HL-60/S4 treated with phorbol 12-myristate 13-acetate at 8.2 ng/mL for 4 days and 3 days (cell line): ENCODE results near the gene SNRNP48.

Experiments used
- in situ Hi-C: fragments of 300-500 bp; cut with MboI; formaldehyde crosslinking; loops from 2 replicates; pipeline ENCODE4 v1.15.0; 2022; ENCODE audit warnings: low sequenced_read_pairs

SNRNP48 gene

GRCh38 chr6:7590918-7591302 lies 912 bp downstream of the SNRNP48 start:
- in situ Hi-C loops = loop anchor here (25.0 kb wide), 1 partner anchor 179 kb away; no protein-coding TSS in a partner anchor

GRCh38 chr6:7591770-7592169 lies 1.8 kb downstream of the SNRNP48 start:
- in situ Hi-C loops = loop anchor here (25.0 kb wide), 1 partner anchor 179 kb away; no protein-coding TSS in a partner anchor

- in situ Hi-C loops = loop anchor here (25.0 kb wide), 1 partner anchor 181 kb away; no protein-coding TSS in a partner anchor
Observed at GRCh38 chr6:7593229-7593628, 3.2 kb downstream of the SNRNP48 start.

GRCh38 chr6:7594579-7595125 lies 4.7 kb downstream of the SNRNP48 start:
- in situ Hi-C loops = loop anchor here (25.0 kb wide), 1 partner anchor 182 kb away; no protein-coding TSS in a partner anchor

GRCh38 chr6:7604003-7604402 lies 14.0 kb downstream of the SNRNP48 start:
- in situ Hi-C loops = no loop called here

GRCh38 chr6:7604506-7604905 lies 14.5 kb downstream of the SNRNP48 start:
- in situ Hi-C loops = no loop called here

- in situ Hi-C loops = loop anchor here (10.0 kb wide), 1 partner anchor 331 kb away; no protein-coding TSS in a partner anchor
Observed at GRCh38 chr6:7615611-7616383, 25.8 kb downstream of the SNRNP48 start.

GRCh38 chr6:7617801-7618764 lies 28.1 kb downstream of the SNRNP48 start:
- in situ Hi-C loops = loop anchor here (10.0 kb wide), 1 partner anchor 333 kb away; no protein-coding TSS in a partner anchor

- in situ Hi-C loops = no loop called here
Observed at GRCh38 chr6:7621761-7622160, 31.8 kb downstream of the SNRNP48 start.

- in situ Hi-C loops = no loop called here
Observed at GRCh38 chr6:7624796-7625710, 35.1 kb downstream of the SNRNP48 start.

- in situ Hi-C loops = no loop called here
Observed at GRCh38 chr6:7628479-7628878, 38.5 kb downstream of the SNRNP48 start.

GRCh38 chr6:7628909-7629308 lies 38.9 kb downstream of the SNRNP48 start:
- in situ Hi-C loops = no loop called here

GRCh38 chr6:7629321-7629720 lies 39.3 kb downstream of the SNRNP48 start:
- in situ Hi-C loops = no loop called here

GRCh38 chr6:7630792-7631191 lies 40.8 kb downstream of the SNRNP48 start:
- in situ Hi-C loops = no loop called here

GRCh38 chr6:7631466-7631865 lies 41.5 kb downstream of the SNRNP48 start:
- in situ Hi-C loops = no loop called here

- in situ Hi-C loops = no loop called here
Observed at GRCh38 chr6:7632501-7633290, 42.7 kb downstream of the SNRNP48 start.

- in situ Hi-C loops = no loop called here
Observed at GRCh38 chr6:7633361-7633760, 43.4 kb downstream of the SNRNP48 start.

GRCh38 chr6:7636151-7636550 lies 46.2 kb downstream of the SNRNP48 start:
- in situ Hi-C loops = no loop called here

GRCh38 chr6:7637533-7637932 lies 47.5 kb downstream of the SNRNP48 start:
- in situ Hi-C loops = no loop called here
